NCI-H2081 (cell line): ENCODE measurements around the gene MISP3.

Source experiments
- DNase-seq, 2 experiments: peaks; one replicate each; lab custom pipeline; 2025; lab: John Stamatoyannopoulos, UW

The MISP3 gene

GRCh38 chr19:14080887-14081796 is 8.6 kb downstream of the MISP3 start:
- peak; percentile 97 to 99 for DNase-seq

GRCh38 chr19:14081797-14082674 is 9.4 kb downstream of the MISP3 start:
- no peak for DNase-seq

GRCh38 chr19:14082675-14082960 is 10.0 kb downstream of the MISP3 start:
- no peak for DNase-seq

- no peak for DNase-seq
Measured at GRCh38 chr19:14085309-14085995, 12.9 kb downstream of the MISP3 start, which contains the start of gene C19orf67. TSS of gene C19orf67 (minus strand) at chr19:14085783. CDS start at chr19:14085627, 156 bp downstream.

GRCh38 chr19:14086098-14086497 is 13.5 kb downstream of the MISP3 start:
- no peak for DNase-seq

GRCh38 chr19:14088634-14089411 is 16.2 kb downstream of the MISP3 start:
- DNase-seq, result no peak

GRCh38 chr19:14089412-14089661 is 16.8 kb downstream of the MISP3 start:
- peak in 1 of 2 experiments; percentile 14 for DNase-seq

- DNase-seq, result peak in 1 of 2 experiments; percentile 32
Measured at GRCh38 chr19:14089662-14090508, 17.3 kb downstream of the MISP3 start.

- DNase-seq, result peak; percentile 89 to 90
Measured at GRCh38 chr19:14090509-14091080, 18.0 kb downstream of the MISP3 start, which contains the start of gene SAMD1. TSS of gene SAMD1 (minus strand) at chr19:14090751.

GRCh38 chr19:14091081-14091812 is 18.7 kb downstream of the MISP3 start:
- DNase-seq, result peak; percentile 89 to 90

- DNase-seq, result no peak
Measured at GRCh38 chr19:14091813-14092462, 19.4 kb downstream of the MISP3 start.

GRCh38 chr19:14093117-14093823 is 20.7 kb downstream of the MISP3 start:
- no peak for DNase-seq

GRCh38 chr19:14094854-14095253 is 22.3 kb downstream of the MISP3 start:
- DNase-seq, result no peak

- no peak for DNase-seq
Measured at GRCh38 chr19:14096272-14096992, 23.8 kb downstream of the MISP3 start.

GRCh38 chr19:14097532-14098151 is 25.1 kb downstream of the MISP3 start:
- DNase-seq, result no peak

- DNase-seq, result no peak
Measured at GRCh38 chr19:14101003-14101545, 28.5 kb downstream of the MISP3 start.

GRCh38 chr19:14102102-14102696 is 29.6 kb downstream of the MISP3 start:
- DNase-seq, result no peak
